HT-29 (cell line): Measurements from ENCODE around the gene PLXNB1. TPM values are rescaled to one million over a fixed set of nuclear protein-coding genes. Genes with fewer than 3 reads are reported as not detected.

Experiments used
- DNase-seq: peaks from one replicate; pipeline ENCODE4 v3.0.0-alpha.2; 2015; ENCODE audit warnings: low spot score
- total RNA-seq: library from RNA; depleted of rRNA; stranded (reverse); fragments of >200 nt; shearing (Covaris generic); gene quantifications from 2 replicates; pipeline ENCODE4 v1.2.3, GENCODE V29; 2014

PLXNB1 gene
- total RNA-seq, 1 experiment from 2014 or later, result 209 TPM

- no peak for DNase-seq
These were observed 5.3 kb upstream of the PLXNB1 start for GRCh38 chr3:48435223-48435595.

GRCh38 chr3:48434591-48435222, 4.8 kb upstream of the PLXNB1 start:
- DNase-seq, result no peak

- DNase-seq, result peak; percentile 23
These were observed 3.7 kb upstream of the PLXNB1 start for GRCh38 chr3:48433472-48434118.

- no peak for DNase-seq
These were observed 2.8 kb upstream of the PLXNB1 start for GRCh38 chr3:48432411-48433371.

GRCh38 chr3:48431224-48432029, 1.5 kb upstream of the PLXNB1 start:
- no peak for DNase-seq

- no peak for DNase-seq
These were observed 819 bp upstream of the PLXNB1 start for GRCh38 chr3:48430708-48431101.

- DNase-seq, result peak; percentile 77
These were observed 448 bp downstream of the PLXNB1 start for GRCh38 chr3:48429317-48429959.

- peak; percentile 76 for DNase-seq
These were observed 1.1 kb downstream of the PLXNB1 start for GRCh38 chr3:48428572-48429316.

- peak; percentile 8 for DNase-seq
These were observed 1.8 kb downstream of the PLXNB1 start for GRCh38 chr3:48428088-48428571.

GRCh38 chr3:48427630-48427962, 2.3 kb downstream of the PLXNB1 start:
- peak; percentile 23 for DNase-seq

GRCh38 chr3:48426944-48427629, 2.8 kb downstream of the PLXNB1 start:
- DNase-seq, result no peak

GRCh38 chr3:48426401-48426909, 3.4 kb downstream of the PLXNB1 start:
- DNase-seq, result no peak

- no peak for DNase-seq
These were observed 4.5 kb downstream of the PLXNB1 start for GRCh38 chr3:48425281-48425812.

GRCh38 chr3:48423883-48424695, 5.8 kb downstream of the PLXNB1 start:
- DNase-seq, result no peak

GRCh38 chr3:48423241-48423882, 6.5 kb downstream of the PLXNB1 start:
- no peak for DNase-seq

- DNase-seq, result no peak
These were observed 7.2 kb downstream of the PLXNB1 start for GRCh38 chr3:48422681-48423080.

- DNase-seq, result no peak
These were observed 7.6 kb downstream of the PLXNB1 start for GRCh38 chr3:48422272-48422671.

GRCh38 chr3:48420561-48420960, 9.3 kb downstream of the PLXNB1 start:
- DNase-seq, result no peak
